HepG2 (cell line): ENCODE measurements around the gene FLOT2. TPM values are rescaled to one million over a fixed set of nuclear protein-coding genes. Genes with fewer than 3 reads are reported as not detected.
A peak's percentile ranks its signal among the peaks of the same experiment; 100 is the strongest.

Experiments used
- ATF2 ChIP-seq: sonication (generic); formaldehyde crosslinking; IDR thresholded peaks from 2 replicates; pipeline ENCODE4 v1.4.0; 2020; ENCODE audit warnings: missing genetic modification reagents
- BORCS8-MEF2B ChIP-seq: sonication (generic); formaldehyde crosslinking; IDR thresholded peaks from 2 replicates; pipeline ENCODE4 v1.8.0; 2022; ENCODE audit warnings: mild to moderate bottlenecking, missing genetic modification reagents
- CENPX ChIP-seq: sonication (generic); formaldehyde crosslinking; IDR thresholded peaks from 2 replicates; pipeline ENCODE4 v1.9.0; 2021; ENCODE audit warnings: mild to moderate bottlenecking, missing genetic modification reagents, moderate library complexity
- DRAP1 ChIP-seq: IDR thresholded peaks from 2 replicates; pipeline ENCODE4 v1.6.1; 2016; ENCODE audit warnings: missing genetic modification reagents, missing compliant biosample characterization
- GABPB1 ChIP-seq: IDR thresholded peaks from 2 replicates; pipeline ENCODE4 v1.6.1; 2016; ENCODE audit warnings: mild to moderate bottlenecking, missing genetic modification reagents, moderate library complexity, missing compliant biosample characterization
- JDP2 ChIP-seq: sonication (generic); formaldehyde crosslinking; IDR thresholded peaks from 2 replicates; pipeline ENCODE4 v1.8.1; 2022; ENCODE audit warnings: missing genetic modification reagents, borderline replicate concordance
- KDM2A ChIP-seq: sonication (generic); formaldehyde crosslinking; IDR thresholded peaks from 2 replicates; pipeline ENCODE4 v1.4.0; 2020; ENCODE audit warnings: low read depth, missing genetic modification reagents, borderline replicate concordance
- KDM4B ChIP-seq: sonication (generic); formaldehyde crosslinking; IDR thresholded peaks from 2 replicates; pipeline ENCODE4 v1.4.0; 2020; ENCODE audit warnings: missing genetic modification reagents
- KMT2A ChIP-seq: sonication (generic); formaldehyde crosslinking; IDR thresholded peaks from 2 replicates; pipeline ENCODE4 v1.4.0; 2020; ENCODE audit warnings: missing genetic modification reagents
- LBX2 ChIP-seq: sonication (generic); formaldehyde crosslinking; IDR thresholded peaks from 2 replicates; pipeline ENCODE4 v1.5.0; 2020; ENCODE audit warnings: missing genetic modification reagents, mild to moderate bottlenecking, borderline replicate concordance
- PCBP2 ChIP-seq: fragments of 200-400 bp; formaldehyde crosslinking; optimal IDR thresholded peaks from 2 replicates; pipeline ENCODE3; 2018; ENCODE audit warnings: low read length, low read depth; ENCODE audit not compliant: poor library complexity, severe bottlenecking
- REL ChIP-seq: sonication (generic); formaldehyde crosslinking; conservative IDR thresholded peaks from 2 replicates; pipeline ENCODE4 v1.8.0; 2022; ENCODE audit warnings: mild to moderate bottlenecking, missing genetic modification reagents, moderate library complexity
- THAP7 ChIP-seq: sonication (generic); formaldehyde crosslinking; IDR thresholded peaks from 2 replicates; pipeline ENCODE4 v1.8.1; 2023; ENCODE audit warnings: mild to moderate bottlenecking, missing genetic modification reagents
- U2AF1 ChIP-seq: fragments of 200-400 bp; formaldehyde crosslinking; optimal IDR thresholded peaks from 2 replicates; pipeline ENCODE3; 2017; ENCODE audit warnings: mild to moderate bottlenecking, low read depth, low read length
- ZC3H4 ChIP-seq: sonication (generic); formaldehyde crosslinking; IDR thresholded peaks from 2 replicates; pipeline ENCODE4 v1.4.0; 2020; ENCODE audit warnings: missing genetic modification reagents, borderline replicate concordance
- ZFP37 ChIP-seq: sonication (generic); formaldehyde crosslinking; IDR thresholded peaks from 2 replicates; pipeline ENCODE4 v1.4.0; 2020; ENCODE audit warnings: missing genetic modification reagents, borderline replicate concordance
- ZNF282 ChIP-seq: fragments of 450-650 bp; IDR thresholded peaks from 2 replicates; pipeline ENCODE4 v1.6.1; 2018; ENCODE audit not compliant: partially characterized antibody
- ZNF331 ChIP-seq: sonication (generic); formaldehyde crosslinking; IDR thresholded peaks from 2 replicates; pipeline ENCODE4 v1.4.0; 2020; ENCODE audit warnings: missing genetic modification reagents
- ZNF451 ChIP-seq: sonication (generic); formaldehyde crosslinking; IDR thresholded peaks from 2 replicates; pipeline ENCODE4 v1.5.0; 2020; ENCODE audit warnings: mild to moderate bottlenecking, missing genetic modification reagents
- ZNF768 ChIP-seq: sonication (generic); formaldehyde crosslinking; IDR thresholded peaks from 2 replicates; pipeline ENCODE4 v1.4.0; 2020; ENCODE audit warnings: missing genetic modification reagents
- ZNF83 ChIP-seq: sonication (generic); formaldehyde crosslinking; IDR thresholded peaks from 2 replicates; pipeline ENCODE4 v1.4.0; 2020; ENCODE audit warnings: missing genetic modification reagents, mild to moderate bottlenecking, borderline replicate concordance
- ZNF883 ChIP-seq: sonication (generic); formaldehyde crosslinking; IDR thresholded peaks from 2 replicates; pipeline ENCODE4 v1.5.1; 2020; ENCODE audit warnings: mild to moderate bottlenecking, missing genetic modification reagents; ENCODE audit errors: not compliant biosample characterization
- ZUFSP ChIP-seq: sonication (generic); formaldehyde crosslinking; IDR thresholded peaks from 2 replicates; pipeline ENCODE4 v1.9.0; 2021; ENCODE audit warnings: missing genetic modification reagents, mild to moderate bottlenecking, borderline replicate concordance
- polyA plus RNA-seq, 8 experiments: library from polyadenylated mRNA; depleted of rRNA in 3 of 8; stranded (reverse) in 7 of 8; unstranded in 1 of 8; fragments of >200 nt; fragmentation: Illumina TruSeq in 4 of 8; extraction: Trizol in 4 of 8; gene quantifications; 2 replicates each; pipeline versions ENCODE4 v1.2.1 to v1.2.3, GENCODE V29; 2011 to 2016; ENCODE audit warnings: low read depth in 4 of 8, missing spikeins in 1 of 8, mixed read lengths in 1 of 8; ENCODE audit not compliant: insufficient read depth in 1 of 8
- total RNA-seq, 5 experiments: library from RNA; depleted of rRNA; stranded (reverse); fragments of >200 nt; fragmentation: Illumina TruSeq; extraction: Trizol; gene quantifications; 2 replicates each; pipeline ENCODE4 v1.2.3, GENCODE V29; 2016; ENCODE audit warnings: low read depth in 1 of 5

FLOT2 gene
- total and polyA plus RNA-seq, 2 of the 13 experiments (the other 11 are each of a cell fraction or from before 2014, with no cell fraction given) = 54.3 to 54.5 TPM

GRCh38 chr17:28854457-28855335 is 42.8 kb downstream of the FLOT2 start, which contains the start of gene ERAL1 (continued):
- TF ChIP-seq ZNF768 (CRISPR knock-in tag) (peak; percentile 81), BORCS8-MEF2B (CRISPR knock-in tag) (peak; percentile 49; the same call in 1 of the 2 replicates), ZFP37 (CRISPR knock-in tag) (no peak), CENPX (CRISPR knock-in tag) (no peak), ZNF83 (no peak), KDM4B (CRISPR knock-in tag) (no peak), ZUFSP (CRISPR knock-in tag) (no peak), ATF2 (CRISPR knock-in tag) (peak; percentile 35; the same call in 1 of the 2 replicates), THAP7 (peak; percentile 45; the same call in 1 of the 2 replicates), ZNF331 (CRISPR knock-in tag) (peak; percentile 58; the same call in 1 of the 2 replicates), JDP2 (no peak), ZNF451 (CRISPR knock-in tag) (peak; percentile 28; the same call in 1 of the 2 replicates), U2AF1 (peak; percentile 80), PCBP2 (no peak), ZNF282 (no peak), GABPB1 (CRISPR knock-in tag) (peak; percentile 73), REL (CRISPR knock-in tag) (no peak), KMT2A (CRISPR knock-in tag) (peak; percentile 88), LBX2 (no peak), ZC3H4 (CRISPR knock-in tag) (peak; percentile 18; the same call in 1 of the 2 replicates), ZNF883 (peak; percentile 49), DRAP1 (CRISPR knock-in tag) (peak; percentile 50; the same call in 1 of the 2 replicates), KDM2A (CRISPR knock-in tag) (peak; percentile 68; the same call in 1 of the 2 replicates)
